Kidney epithelial cell (primary cell): ENCODE measurements around the gene CCDC174. TPM values are rescaled to one million over a fixed set of nuclear protein-coding genes. Genes with fewer than 3 reads are reported as not detected.
"Not testable (repeated sequence)": the region's sequence is repeated elsewhere in the genome, so short reads cannot be mapped to it uniquely, and the experiment has no call there.

Experiments used
- DNase-seq: peaks from one replicate; pipeline ENCODE4 v3.0.0-alpha.2; 2010; ENCODE audit warnings: low read depth
- H3K27me3 ChIP-seq: 2 replicates; pipeline ENCODE4 v1.6.0; 2011; ENCODE audit warnings: low read length; ENCODE audit not compliant: control insufficient read depth, insufficient read depth
- H3K36me3 ChIP-seq: 2 replicates; pipeline ENCODE4 v1.5.1; 2011; ENCODE audit warnings: low read length; ENCODE audit not compliant: control insufficient read depth, insufficient read depth
- H3K4me3 ChIP-seq: 2 replicates; pipeline ENCODE4 v1.5.1; 2011; ENCODE audit warnings: low read depth, mild to moderate bottlenecking, control low read depth, low read length
- total RNA-seq: library from RNA; depleted of rRNA; stranded (reverse); fragments of >200 nt; gene quantifications from 2 replicates; pipeline ENCODE4 v1.2.3, GENCODE V29; 2015
- TF ChIP-seq, protein P1 (sequence below): IDR thresholded peaks from 2 replicates; pipeline ENCODE4 v1.5.1; 2011; ENCODE audit warnings: mild to moderate bottlenecking, moderate library complexity, low read length, control low read depth, inconsistent platforms; ENCODE audit not compliant: insufficient read depth, poor library complexity, severe bottlenecking

The CCDC174 gene
- total RNA-seq, 1 donor from 2014 or later, result 21.7 TPM

DNA sequence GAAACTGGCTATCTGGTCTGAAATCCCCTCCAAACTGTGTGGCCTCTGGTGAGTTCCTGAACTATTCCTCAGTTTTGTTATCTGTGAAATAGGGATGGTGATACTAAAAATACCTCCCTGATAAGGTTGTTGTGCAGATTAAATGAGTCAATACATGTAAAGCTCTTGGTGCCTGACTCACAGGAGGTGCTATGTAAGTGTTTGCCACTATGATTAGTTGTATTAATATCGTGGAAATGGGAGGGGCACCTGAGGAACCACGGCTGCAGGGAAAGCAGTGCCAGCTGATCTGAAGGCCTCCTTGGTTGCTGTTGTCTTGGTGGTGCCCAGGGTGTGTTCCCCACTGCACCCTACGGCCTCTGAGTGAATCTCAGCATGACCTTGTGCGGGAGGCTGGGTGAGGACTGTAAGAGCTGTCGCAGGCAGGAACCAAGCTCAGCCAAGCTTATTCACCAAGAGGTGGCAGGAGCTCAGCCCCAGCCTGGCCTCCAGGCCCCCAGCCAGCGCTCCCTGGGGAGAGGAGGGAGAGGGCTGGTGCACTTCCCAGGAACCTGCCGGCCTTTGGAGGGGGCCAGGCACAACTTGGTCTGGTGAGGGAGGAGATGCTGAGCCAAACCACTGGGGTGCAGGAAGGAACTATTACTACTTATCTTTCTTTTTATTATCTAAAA is 44.8 kb upstream of the CCDC174 start:
- Histone ChIP-seq H3K36me3 (no peaks in the 10 kb centered on the region), H3K27me3 (peaks cover 14% of the 10 kb centered on the region), H3K4me3 (no peak overlapping the region)
- no peak for DNase-seq
- TF ChIP-seq, protein P1, sequence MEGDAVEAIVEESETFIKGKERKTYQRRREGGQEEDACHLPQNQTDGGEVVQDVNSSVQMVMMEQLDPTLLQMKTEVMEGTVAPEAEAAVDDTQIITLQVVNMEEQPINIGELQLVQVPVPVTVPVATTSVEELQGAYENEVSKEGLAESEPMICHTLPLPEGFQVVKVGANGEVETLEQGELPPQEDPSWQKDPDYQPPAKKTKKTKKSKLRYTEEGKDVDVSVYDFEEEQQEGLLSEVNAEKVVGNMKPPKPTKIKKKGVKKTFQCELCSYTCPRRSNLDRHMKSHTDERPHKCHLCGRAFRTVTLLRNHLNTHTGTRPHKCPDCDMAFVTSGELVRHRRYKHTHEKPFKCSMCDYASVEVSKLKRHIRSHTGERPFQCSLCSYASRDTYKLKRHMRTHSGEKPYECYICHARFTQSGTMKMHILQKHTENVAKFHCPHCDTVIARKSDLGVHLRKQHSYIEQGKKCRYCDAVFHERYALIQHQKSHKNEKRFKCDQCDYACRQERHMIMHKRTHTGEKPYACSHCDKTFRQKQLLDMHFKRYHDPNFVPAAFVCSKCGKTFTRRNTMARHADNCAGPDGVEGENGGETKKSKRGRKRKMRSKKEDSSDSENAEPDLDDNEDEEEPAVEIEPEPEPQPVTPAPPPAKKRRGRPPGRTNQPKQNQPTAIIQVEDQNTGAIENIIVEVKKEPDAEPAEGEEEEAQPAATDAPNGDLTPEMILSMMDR, result no peak

DNA sequence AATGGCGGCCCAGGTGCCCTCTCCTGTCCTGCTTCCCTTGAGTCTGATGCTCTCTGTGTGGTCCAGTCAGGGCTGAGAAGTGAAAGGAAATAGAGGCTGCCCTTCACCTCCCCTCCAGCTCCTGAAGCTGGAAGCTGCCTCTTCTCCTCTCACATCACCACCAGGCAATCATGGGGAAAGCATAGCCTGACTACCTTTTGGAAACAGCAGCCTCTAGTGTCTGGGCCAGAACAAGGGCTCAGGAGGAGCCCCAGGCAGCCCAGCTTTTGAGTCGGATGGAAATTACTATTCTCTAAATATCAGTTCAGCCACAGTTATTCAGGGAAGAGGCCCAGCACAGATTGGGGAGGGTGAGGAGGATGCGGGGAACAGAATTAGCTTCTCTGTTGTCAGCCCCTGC is 43.3 kb upstream of the CCDC174 start:
- peaks cover 6% of the 10 kb centered on the region for H3K27me3 ChIP-seq
- TF ChIP-seq, protein P1, result peak; percentile 8
- H3K36me3 ChIP-seq, result no peaks in the 10 kb centered on the region
- DNase-seq, result no peak
- no peak overlapping the region for H3K4me3 ChIP-seq

DNA sequence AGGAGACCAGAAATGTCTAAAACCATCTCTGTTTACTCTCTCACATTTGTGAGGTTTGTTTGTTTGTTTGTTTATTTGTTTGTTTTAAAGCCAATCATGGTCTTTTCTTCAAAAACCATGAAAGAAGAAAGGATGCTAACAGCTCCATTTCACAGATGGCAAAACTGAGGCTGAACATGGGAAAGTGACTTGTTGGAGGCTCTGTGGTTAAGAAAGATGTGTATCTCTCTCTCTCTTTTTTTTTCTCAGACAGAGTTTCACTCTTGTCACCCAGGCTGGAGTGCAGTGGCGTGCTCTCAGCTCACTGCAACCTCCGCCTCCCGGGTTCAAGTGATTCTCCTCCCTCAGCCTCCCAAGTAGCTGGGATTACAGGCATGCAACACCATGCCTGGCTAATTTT is 42.5 kb upstream of the CCDC174 start:
- not testable (repeated sequence) for H3K36me3 ChIP-seq

DNA sequence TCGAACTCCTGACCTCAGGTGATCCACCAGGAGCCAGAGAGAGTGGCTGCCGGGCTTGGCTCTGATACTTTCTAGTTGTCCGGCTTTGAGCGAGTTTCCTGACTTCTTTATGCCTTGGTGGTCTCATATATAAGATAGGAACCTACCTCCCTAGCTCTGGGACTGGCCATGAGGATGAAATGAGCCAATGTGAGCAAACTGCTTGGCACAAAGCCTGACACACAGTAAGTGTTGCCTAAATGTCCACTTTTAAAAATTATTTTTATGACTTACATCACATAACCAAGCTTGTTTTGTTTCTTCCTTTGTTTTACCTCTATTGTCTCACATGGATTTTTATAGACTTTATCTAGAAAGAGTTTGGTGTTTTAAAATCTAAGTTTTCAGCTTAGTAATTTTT is 42.1 kb upstream of the CCDC174 start:
- TF ChIP-seq, protein P1, result no peak
- peaks cover 6% of the 10 kb centered on the region for H3K27me3 ChIP-seq
- H3K36me3 ChIP-seq, result no peaks in the 10 kb centered on the region
- H3K4me3 ChIP-seq, result no peak overlapping the region
- no peak for DNase-seq

More for the DNA sequence above, 42.5 kb upstream of the CCDC174 start:
- not testable (repeated sequence) for H3K27me3 ChIP-seq, DNase-seq, H3K4me3 ChIP-seq

DNA sequence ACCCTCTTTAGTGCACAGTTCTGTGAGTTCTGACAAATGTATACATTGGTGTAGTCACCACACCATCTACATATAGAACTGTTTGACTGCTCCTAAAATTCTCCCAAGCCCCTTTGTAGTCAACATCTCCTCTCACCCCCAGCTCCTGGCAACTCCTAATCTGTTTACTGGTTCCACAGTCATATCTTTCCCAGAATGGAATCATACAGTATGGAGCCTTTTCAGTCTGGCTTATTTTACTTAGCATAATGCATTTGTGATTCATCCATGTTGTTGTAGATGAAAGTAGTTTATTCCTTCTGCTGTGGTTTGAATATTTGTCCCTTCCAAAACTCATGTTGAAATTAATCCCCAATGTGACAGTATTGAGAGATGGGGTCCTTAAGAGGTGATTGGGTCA is 41.6 kb upstream of the CCDC174 start:
- H3K36me3 ChIP-seq, result no peaks in the 10 kb centered on the region
- TF ChIP-seq, protein P1, result no peak
- no peak overlapping the region for H3K4me3 ChIP-seq
- H3K27me3 ChIP-seq, result peaks cover 6% of the 10 kb centered on the region
- no peak for DNase-seq

DNA sequence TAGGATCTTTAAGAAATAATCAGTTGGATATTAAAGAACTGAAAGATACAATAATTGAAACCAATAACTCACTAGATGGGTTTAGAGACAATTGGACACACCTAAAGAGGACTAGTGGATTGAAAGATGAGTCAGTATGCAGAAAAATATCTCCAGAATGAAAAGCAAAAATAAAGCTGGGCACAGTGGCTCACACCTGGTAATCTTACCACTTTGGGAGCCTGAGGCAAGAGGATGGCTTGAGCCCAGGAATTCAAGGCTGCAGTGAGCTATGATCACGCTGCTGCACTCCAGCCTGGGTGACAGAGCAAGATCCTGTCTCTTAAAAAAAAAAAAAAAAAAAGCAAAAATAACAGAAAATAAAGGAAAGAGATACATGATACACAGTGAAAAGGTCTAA is 37.4 kb upstream of the CCDC174 start:
- H3K27me3 ChIP-seq, result no peaks in the 10 kb centered on the region
- DNase-seq, result no peak
- TF ChIP-seq, protein P1, result no peak
- no peaks in the 10 kb centered on the region for H3K36me3 ChIP-seq
- H3K4me3 ChIP-seq, result no peak overlapping the region
